Measurements from ENCODE around the gene DAGLA.

The DAGLA gene

DNA sequence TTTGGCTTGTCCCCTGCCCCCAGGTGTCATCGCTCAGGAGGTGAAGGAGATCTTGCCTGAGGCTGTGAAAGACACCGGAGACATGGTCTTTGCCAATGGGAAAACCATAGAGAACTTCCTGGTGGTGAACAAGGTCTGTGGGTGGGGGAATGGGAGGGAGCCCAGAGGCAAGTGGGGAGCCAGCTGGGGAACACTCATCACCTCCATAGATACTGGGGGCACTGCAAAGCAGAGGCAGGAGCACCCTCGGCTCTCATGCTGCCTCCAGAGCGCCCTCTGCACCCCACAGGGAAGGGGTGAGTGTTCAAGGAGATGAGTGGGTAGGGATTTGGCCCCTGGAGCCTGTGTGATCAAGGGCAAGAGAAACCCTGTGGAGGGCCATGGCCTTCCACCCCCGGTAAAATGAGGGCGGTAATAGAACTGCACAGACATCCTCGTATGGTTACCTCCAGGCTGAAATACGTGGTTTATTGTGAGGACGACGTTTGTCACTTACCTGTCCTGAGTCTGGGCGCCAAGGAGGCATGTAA, 98.2 kb downstream of the DAGLA start:
- H3K4me3 ChIP-seq (ENCODE audit: low read depth, low read length), result no peak overlapping the region
- no peak for DNase-seq (ENCODE audit: low read depth)
- no peak for TF ChIP-seq CTCF (IDR thresholded peaks at IDR 0.05; ENCODE audit: insufficient read depth, low read depth, low read length, missing control alignments)

DNA sequence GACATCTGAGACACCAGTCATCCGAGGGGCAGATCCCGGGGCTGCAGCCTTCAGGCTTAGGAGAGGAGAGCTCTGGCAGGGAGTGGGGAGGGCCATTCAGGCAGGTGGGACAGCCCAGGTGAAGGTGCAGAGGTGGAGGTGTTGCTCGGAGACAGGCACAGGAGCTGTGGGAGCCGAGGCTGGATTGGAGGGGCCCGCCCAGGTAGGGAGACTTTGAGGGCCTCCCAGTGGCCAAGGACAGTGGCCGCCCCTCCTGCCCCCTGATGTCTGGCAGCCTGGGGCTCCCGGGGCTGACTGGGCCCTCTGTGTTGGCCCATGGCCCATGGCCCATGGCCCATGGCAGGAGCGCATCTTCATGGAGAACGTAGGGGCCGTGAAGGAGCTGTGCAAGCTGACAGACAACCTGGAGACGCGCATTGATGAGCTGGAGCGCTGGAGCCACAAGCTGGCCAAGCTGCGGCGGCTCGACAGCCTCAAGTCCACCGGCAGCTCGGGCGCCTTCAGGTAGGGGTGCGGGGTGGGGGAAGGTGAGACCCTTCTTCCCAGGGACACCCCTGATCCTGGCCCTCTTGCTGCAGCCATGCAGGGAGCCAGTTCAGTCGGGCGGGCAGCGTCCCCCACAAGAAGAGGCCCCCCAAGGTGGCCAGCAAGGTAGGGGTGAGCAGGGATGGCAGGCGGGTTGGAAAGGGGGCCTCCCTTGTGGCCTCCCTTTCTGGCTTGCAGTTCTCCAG, 98.9 kb downstream of the DAGLA start:
- DNase-seq (ENCODE audit: low read depth), result no peak
- TF ChIP-seq CTCF (IDR thresholded peaks at IDR 0.05; ENCODE audit: insufficient read depth, low read depth, low read length, missing control alignments), result no peak
- no peak overlapping the region for H3K4me3 ChIP-seq (ENCODE audit: low read depth, low read length)

GRCh38 chr11:61779666-61780525, 99.7 kb downstream of the DAGLA start:
- no peak overlapping the region for H3K4me3 ChIP-seq (ENCODE audit: low read depth, low read length)
- no peak for TF ChIP-seq CTCF (IDR thresholded peaks at IDR 0.05; ENCODE audit: insufficient read depth, low read depth, low read length, missing control alignments)
- no peak for DNase-seq (ENCODE audit: low read depth)

GRCh38 chr11:61780581-61781162, 100.5 kb downstream of the DAGLA start:
- no peak for TF ChIP-seq CTCF (IDR thresholded peaks at IDR 0.05; ENCODE audit: insufficient read depth, low read depth, low read length, missing control alignments)
- H3K4me3 ChIP-seq (ENCODE audit: low read depth, low read length), result no peak overlapping the region
- DNase-seq (ENCODE audit: low read depth), result no peak

- no peak for TF ChIP-seq CTCF (IDR thresholded peaks at IDR 0.05; ENCODE audit: insufficient read depth, low read depth, low read length, missing control alignments)
- DNase-seq (ENCODE audit: low read depth), result no peak
- H3K4me3 ChIP-seq (ENCODE audit: low read depth, low read length), result no peak overlapping the region
Observed at GRCh38 chr11:61781585-61781984, 101.4 kb downstream of the DAGLA start.

- no peak for TF ChIP-seq CTCF (IDR thresholded peaks at IDR 0.05; ENCODE audit: insufficient read depth, low read depth, low read length, missing control alignments)
- DNase-seq (ENCODE audit: low read depth), result no peak
- no peak overlapping the region for H3K4me3 ChIP-seq (ENCODE audit: low read depth, low read length)
Observed at GRCh38 chr11:61782299-61782698, 102.1 kb downstream of the DAGLA start.

Measured in GM12865 (cell line).